ENCODE measurements around the gene CDK6. TPM values are rescaled to one million over a fixed set of nuclear protein-coding genes. Genes with fewer than 3 reads are reported as not detected.

Gene CDK6
- total RNA-seq, 1 experiment from 2014 or later = 41.4 TPM

DNA sequence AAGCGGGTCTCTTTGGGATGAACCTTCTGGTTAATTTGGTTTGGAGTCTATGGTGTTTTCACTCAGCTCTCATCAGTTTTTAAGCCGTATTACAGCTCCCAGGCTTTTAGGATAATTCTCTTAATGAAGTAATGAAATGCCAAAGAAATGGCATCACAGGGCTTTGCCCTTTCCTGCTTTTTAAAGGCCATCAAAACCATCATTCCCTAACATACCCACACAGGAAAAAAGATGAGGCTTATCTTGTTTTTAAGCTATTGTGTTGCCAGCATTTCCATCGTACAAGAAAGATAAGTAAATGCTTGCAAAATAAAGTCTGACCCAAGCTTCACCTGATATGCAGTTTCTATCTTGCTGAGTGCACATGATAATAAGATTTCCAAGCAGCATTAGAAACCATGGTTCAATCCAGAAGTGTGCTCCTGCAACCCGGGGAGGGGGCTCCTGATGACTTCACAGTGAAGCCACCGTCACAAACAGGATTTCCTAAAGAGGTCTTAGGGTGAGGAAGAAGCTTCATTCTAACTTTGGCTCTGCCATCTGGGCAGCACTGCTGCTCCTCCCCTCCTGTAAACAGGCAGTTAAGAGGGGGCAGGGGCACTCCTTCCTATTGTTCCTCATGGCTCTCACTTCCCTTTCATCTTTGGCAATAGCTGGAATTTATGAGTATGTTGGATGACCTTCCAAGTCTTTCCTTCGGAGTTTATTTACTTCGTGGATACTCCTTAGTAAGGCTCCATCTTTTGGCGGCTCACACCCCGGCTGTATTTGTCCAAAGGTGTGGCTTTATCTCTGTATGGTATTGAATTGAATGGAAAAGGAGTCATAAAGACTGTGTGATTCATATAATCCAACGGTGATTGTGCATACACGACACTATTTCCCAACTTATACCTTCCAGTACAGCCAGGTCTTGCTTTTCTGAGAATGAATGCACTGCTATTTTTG is 191.0 kb downstream of the CDK6 start (continued):
- TF ChIP-seq, protein P1, sequence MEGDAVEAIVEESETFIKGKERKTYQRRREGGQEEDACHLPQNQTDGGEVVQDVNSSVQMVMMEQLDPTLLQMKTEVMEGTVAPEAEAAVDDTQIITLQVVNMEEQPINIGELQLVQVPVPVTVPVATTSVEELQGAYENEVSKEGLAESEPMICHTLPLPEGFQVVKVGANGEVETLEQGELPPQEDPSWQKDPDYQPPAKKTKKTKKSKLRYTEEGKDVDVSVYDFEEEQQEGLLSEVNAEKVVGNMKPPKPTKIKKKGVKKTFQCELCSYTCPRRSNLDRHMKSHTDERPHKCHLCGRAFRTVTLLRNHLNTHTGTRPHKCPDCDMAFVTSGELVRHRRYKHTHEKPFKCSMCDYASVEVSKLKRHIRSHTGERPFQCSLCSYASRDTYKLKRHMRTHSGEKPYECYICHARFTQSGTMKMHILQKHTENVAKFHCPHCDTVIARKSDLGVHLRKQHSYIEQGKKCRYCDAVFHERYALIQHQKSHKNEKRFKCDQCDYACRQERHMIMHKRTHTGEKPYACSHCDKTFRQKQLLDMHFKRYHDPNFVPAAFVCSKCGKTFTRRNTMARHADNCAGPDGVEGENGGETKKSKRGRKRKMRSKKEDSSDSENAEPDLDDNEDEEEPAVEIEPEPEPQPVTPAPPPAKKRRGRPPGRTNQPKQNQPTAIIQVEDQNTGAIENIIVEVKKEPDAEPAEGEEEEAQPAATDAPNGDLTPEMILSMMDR (IDR thresholded peaks at IDR 0.05 in 2 of 3, conservative IDR thresholded peaks at IDR 0.05 in 1 of 3; ENCODE audit: borderline replicate concordance in 1 of 3, insufficient read depth in 1 of 3, low read depth in 2 of 3, low read length in 2 of 3) = no peak
- TF ChIP-seq, protein P2, sequence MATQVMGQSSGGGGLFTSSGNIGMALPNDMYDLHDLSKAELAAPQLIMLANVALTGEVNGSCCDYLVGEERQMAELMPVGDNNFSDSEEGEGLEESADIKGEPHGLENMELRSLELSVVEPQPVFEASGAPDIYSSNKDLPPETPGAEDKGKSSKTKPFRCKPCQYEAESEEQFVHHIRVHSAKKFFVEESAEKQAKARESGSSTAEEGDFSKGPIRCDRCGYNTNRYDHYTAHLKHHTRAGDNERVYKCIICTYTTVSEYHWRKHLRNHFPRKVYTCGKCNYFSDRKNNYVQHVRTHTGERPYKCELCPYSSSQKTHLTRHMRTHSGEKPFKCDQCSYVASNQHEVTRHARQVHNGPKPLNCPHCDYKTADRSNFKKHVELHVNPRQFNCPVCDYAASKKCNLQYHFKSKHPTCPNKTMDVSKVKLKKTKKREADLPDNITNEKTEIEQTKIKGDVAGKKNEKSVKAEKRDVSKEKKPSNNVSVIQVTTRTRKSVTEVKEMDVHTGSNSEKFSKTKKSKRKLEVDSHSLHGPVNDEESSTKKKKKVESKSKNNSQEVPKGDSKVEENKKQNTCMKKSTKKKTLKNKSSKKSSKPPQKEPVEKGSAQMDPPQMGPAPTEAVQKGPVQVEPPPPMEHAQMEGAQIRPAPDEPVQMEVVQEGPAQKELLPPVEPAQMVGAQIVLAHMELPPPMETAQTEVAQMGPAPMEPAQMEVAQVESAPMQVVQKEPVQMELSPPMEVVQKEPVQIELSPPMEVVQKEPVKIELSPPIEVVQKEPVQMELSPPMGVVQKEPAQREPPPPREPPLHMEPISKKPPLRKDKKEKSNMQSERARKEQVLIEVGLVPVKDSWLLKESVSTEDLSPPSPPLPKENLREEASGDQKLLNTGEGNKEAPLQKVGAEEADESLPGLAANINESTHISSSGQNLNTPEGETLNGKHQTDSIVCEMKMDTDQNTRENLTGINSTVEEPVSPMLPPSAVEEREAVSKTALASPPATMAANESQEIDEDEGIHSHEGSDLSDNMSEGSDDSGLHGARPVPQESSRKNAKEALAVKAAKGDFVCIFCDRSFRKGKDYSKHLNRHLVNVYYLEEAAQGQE (IDR thresholded peaks at IDR 0.05; ENCODE audit: low read depth) = no peak
- TF ChIP-seq, protein P3, sequence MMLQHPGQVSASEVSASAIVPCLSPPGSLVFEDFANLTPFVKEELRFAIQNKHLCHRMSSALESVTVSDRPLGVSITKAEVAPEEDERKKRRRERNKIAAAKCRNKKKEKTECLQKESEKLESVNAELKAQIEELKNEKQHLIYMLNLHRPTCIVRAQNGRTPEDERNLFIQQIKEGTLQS (IDR thresholded peaks at IDR 0.05) = no peak
- TF ChIP-seq ZNF274 (IDR thresholded peaks at IDR 0.05; ENCODE audit: low read depth, low read length) = no peak

Measured in HCT116 (cell line).